ENCODE measurements around the gene B3GAT2.

DNA sequence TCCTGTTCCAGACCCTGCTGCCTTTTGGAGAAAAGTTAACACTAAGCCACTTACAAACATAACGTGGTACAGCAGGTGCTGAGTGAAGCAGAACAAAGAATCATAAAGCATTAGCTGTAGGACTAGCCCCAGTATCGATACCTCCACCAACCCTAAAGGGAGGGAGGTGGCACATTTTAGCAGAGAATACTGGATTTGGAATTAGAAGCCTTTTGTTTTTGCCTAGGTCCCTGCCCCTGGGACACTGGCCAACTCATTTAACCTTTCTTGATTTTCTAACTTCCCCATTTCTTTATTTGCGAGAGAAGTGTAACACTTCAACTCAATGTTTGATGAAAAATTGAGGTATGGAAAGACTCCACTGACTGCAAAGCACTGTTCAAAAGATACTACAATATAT is 93.5 kb downstream of the B3GAT2 start:
- TF ChIP-seq, protein P1, sequence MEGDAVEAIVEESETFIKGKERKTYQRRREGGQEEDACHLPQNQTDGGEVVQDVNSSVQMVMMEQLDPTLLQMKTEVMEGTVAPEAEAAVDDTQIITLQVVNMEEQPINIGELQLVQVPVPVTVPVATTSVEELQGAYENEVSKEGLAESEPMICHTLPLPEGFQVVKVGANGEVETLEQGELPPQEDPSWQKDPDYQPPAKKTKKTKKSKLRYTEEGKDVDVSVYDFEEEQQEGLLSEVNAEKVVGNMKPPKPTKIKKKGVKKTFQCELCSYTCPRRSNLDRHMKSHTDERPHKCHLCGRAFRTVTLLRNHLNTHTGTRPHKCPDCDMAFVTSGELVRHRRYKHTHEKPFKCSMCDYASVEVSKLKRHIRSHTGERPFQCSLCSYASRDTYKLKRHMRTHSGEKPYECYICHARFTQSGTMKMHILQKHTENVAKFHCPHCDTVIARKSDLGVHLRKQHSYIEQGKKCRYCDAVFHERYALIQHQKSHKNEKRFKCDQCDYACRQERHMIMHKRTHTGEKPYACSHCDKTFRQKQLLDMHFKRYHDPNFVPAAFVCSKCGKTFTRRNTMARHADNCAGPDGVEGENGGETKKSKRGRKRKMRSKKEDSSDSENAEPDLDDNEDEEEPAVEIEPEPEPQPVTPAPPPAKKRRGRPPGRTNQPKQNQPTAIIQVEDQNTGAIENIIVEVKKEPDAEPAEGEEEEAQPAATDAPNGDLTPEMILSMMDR (IDR thresholded peaks at IDR 0.05) = no peak
- TF ChIP-seq RCOR1 (IDR thresholded peaks at IDR 0.05; ENCODE audit: low read length) = no peak
- no peak for TF ChIP-seq POLR2AphosphoS5 (IDR thresholded peaks at IDR 0.05; ENCODE audit: low read depth, low read length)
- TF ChIP-seq, protein P2, sequence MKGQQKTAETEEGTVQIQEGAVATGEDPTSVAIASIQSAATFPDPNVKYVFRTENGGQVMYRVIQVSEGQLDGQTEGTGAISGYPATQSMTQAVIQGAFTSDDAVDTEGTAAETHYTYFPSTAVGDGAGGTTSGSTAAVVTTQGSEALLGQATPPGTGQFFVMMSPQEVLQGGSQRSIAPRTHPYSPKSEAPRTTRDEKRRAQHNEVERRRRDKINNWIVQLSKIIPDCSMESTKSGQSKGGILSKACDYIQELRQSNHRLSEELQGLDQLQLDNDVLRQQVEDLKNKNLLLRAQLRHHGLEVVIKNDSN (IDR thresholded peaks at IDR 0.05; ENCODE audit: borderline replicate concordance, low read depth) = no peak
- TF ChIP-seq EP300 (IDR thresholded peaks at IDR 0.05; ENCODE audit: borderline replicate concordance in 1 of 2, low read depth in 1 of 2, low read length in 1 of 2) = no peak
- no peak for TF ChIP-seq RAD21 (IDR thresholded peaks at IDR 0.05; ENCODE audit: low read length)
- no peak for TF ChIP-seq SIN3A (IDR thresholded peaks at IDR 0.05; ENCODE audit: borderline replicate concordance, low read depth, low read length)
- TF ChIP-seq EZH2phosphoT487 (IDR thresholded peaks at IDR 0.05; ENCODE audit: borderline replicate concordance, low read depth) = no peak

Measured in SK-N-SH (cell line).